ENCODE data around the gene ALDH3B2. TPM values are rescaled to one million over a fixed set of nuclear protein-coding genes. Genes with fewer than 3 reads are reported as not detected.
A peak's percentile ranks its signal among the peaks of the same experiment; 100 is the strongest.

ALDH3B2 gene
- total and polyA plus RNA-seq, 3 experiments from 2014 or later = not detected

- no peak for DNase-seq
- Histone ChIP-seq H3K9me3 (ENCODE audit: low read length) (no peaks in the 10 kb centered on the region), H3K4me3 (ENCODE audit: low read length) (no peak overlapping the region), H3K27me3 (ENCODE audit: insufficient read depth, low read length, poor library complexity, severe bottlenecking) (no peaks in the 10 kb centered on the region), H3K4me1 (ENCODE audit: insufficient read depth, low read length) (no peaks in the 10 kb centered on the region), H3K27ac (ENCODE audit: low read depth, low read length) (no peak overlapping the region), H3K36me3 (ENCODE audit: insufficient read depth, low read length) (no peaks in the 10 kb centered on the region)
- Mint-ChIP-seq H3K4me1 (no peaks in the 10 kb centered on the region), H3K36me3 (no peaks in the 10 kb centered on the region), H3K9me3 (no peaks in the 10 kb centered on the region), H3K27me3 (peaks cover 4% of the 10 kb centered on the region in 2 donors), H3K27ac (no peak overlapping the region), H3K4me3 (no peak overlapping the region)
- POLR2A ChIA-PET = no interaction called here
- CTCF ChIA-PET = no interaction called here
Observed at GRCh38 chr11:67680696-67681470, 6.5 kb upstream of the ALDH3B2 start.

DNA sequence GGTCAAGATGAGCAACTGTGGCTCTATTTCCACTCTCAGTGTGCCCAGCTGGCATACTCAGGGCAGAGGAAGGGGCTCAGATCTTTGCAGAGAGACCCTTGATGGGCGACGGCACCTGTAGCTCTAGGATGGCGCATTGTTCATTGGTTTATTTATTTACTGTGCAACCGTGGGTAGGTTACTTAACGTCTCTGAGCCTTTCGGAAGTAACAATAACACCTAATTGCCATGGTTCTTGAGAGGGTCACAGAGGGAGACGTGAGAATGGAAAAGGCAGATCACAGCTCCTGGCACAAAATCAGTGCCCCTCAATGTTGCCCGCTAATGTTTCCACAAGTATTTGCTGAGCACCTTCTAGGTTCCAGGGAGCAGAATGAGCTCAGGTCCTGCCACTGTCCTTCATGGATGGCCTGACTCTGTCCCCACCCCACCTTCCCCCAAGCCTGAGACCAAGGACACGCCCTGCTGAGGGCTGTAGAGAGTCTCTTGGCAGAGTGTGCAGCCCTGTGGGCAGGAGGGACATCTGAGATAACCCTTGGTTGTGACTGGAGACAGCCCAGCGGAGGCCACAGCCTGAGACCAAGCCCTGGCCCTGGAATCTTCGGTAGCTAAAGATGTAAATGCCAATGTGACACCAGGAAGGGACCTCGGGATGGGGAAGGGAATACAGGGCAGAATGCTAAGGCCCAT lies 780 bp upstream of the ALDH3B2 start:
- no peaks in the 10 kb centered on the region for H3K36me3 Mint-ChIP-seq
- H3K27ac Mint-ChIP-seq = no peak overlapping the region
- no peaks in the 10 kb centered on the region for H3K9me3 ChIP-seq (ENCODE audit: low read length)
- POLR2A ChIA-PET = no interaction called here
- no peaks in the 10 kb centered on the region for H3K4me1 ChIP-seq (ENCODE audit: insufficient read depth, low read length)
- no peaks in the 10 kb centered on the region for H3K4me1 Mint-ChIP-seq
- H3K9me3 Mint-ChIP-seq = no peaks in the 10 kb centered on the region
- H3K27me3 ChIP-seq (ENCODE audit: insufficient read depth, low read length, poor library complexity, severe bottlenecking) = peaks cover 9% of the 10 kb centered on the region
- H3K36me3 ChIP-seq (ENCODE audit: insufficient read depth, low read length) = no peaks in the 10 kb centered on the region
- no peak overlapping the region for H3K4me3 ChIP-seq (ENCODE audit: low read length)
- H3K27me3 Mint-ChIP-seq = peaks cover 16 to 27% of the 10 kb centered on the region in 2 donors
- no peak for DNase-seq
- H3K4me3 Mint-ChIP-seq = no peak overlapping the region
- no peak overlapping the region for H3K27ac ChIP-seq (ENCODE audit: low read depth, low read length)
- CTCF ChIA-PET = interaction anchor here (1.1 kb wide), 1 partner anchor 9 kb away, joined by 3 read pairs; no protein-coding TSS in a partner anchor

DNA sequence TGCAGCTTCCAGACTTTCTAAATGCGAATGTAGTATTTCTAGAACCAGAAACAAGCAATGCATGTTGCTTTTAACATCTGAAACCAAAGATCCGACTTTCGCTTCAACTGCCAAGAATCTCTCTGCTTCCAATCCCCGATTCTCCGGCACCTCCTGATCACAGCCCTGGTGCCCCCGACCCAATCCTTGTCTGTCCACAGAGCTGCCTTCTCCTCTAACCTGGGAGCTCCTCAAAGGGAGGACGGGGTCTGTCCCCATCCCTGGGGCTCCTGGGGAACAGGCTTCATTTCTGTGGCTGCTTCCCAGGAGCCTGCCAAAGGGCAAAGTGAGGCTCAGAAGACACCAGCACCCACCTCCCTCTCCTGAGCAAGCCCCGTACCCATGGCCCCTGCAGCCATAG lies 521 bp downstream of the ALDH3B2 start:
- H3K9me3 ChIP-seq (ENCODE audit: low read length) = no peaks in the 10 kb centered on the region
- no peak overlapping the region for H3K27ac Mint-ChIP-seq
- no peak overlapping the region for H3K27ac ChIP-seq (ENCODE audit: low read depth, low read length)
- no peaks in the 10 kb centered on the region for H3K9me3 Mint-ChIP-seq
- H3K4me1 Mint-ChIP-seq = no peaks in the 10 kb centered on the region
- no peak overlapping the region for H3K4me3 ChIP-seq (ENCODE audit: low read length)
- CTCF ChIA-PET = interaction anchor here (1.1 kb wide), 1 partner anchor 60 kb away, joined by 3 read pairs; no protein-coding TSS in a partner anchor
- H3K27me3 Mint-ChIP-seq = peaks cover 16 to 27% of the 10 kb centered on the region in 2 donors
- DNase-seq = no peak
- no peaks in the 10 kb centered on the region for H3K4me1 ChIP-seq (ENCODE audit: insufficient read depth, low read length)
- H3K36me3 ChIP-seq (ENCODE audit: insufficient read depth, low read length) = no peaks in the 10 kb centered on the region
- POLR2A ChIA-PET = no interaction called here
- no peaks in the 10 kb centered on the region for H3K36me3 Mint-ChIP-seq
- H3K4me3 Mint-ChIP-seq = no peak overlapping the region
- peaks cover 9% of the 10 kb centered on the region for H3K27me3 ChIP-seq (ENCODE audit: insufficient read depth, low read length, poor library complexity, severe bottlenecking)

DNA sequence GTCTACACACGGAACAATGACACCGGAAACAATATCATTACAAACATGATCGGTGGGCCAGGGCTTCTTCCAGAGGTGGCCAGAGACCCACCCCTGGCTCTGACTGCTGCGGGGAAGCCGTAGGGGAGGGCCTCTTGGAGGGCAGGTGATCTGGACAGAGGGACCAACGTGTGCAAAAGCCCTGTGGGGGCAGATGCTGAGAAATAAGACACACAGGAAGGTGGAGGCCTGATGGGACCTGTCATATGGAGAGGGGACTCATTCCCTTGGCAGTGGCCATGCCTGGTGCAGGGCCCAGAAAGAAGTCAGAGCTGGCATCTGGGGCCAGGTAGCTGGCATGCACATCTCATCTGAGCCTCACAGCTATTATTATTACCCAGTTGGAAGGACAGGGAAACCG lies 1.1 kb downstream of the ALDH3B2 start:
- Mint-ChIP-seq H3K4me1 (no peaks in the 10 kb centered on the region), H3K9me3 (no peaks in the 10 kb centered on the region), H3K36me3 (no peaks in the 10 kb centered on the region), H3K27ac (peak overlapping the region in 1 of 8 donors; percentile 16), H3K4me3 (no peak overlapping the region), H3K27me3 (peaks cover 16 to 27% of the 10 kb centered on the region in 2 donors)
- Histone ChIP-seq H3K36me3 (ENCODE audit: insufficient read depth, low read length) (no peaks in the 10 kb centered on the region), H3K4me1 (ENCODE audit: insufficient read depth, low read length) (no peaks in the 10 kb centered on the region), H3K27me3 (ENCODE audit: insufficient read depth, low read length, poor library complexity, severe bottlenecking) (peaks cover 9% of the 10 kb centered on the region), H3K27ac (ENCODE audit: low read depth, low read length) (no peak overlapping the region), H3K4me3 (ENCODE audit: low read length) (no peak overlapping the region), H3K9me3 (ENCODE audit: low read length) (no peaks in the 10 kb centered on the region)
- DNase-seq = no peak
- ChIA-PET POLR2A (no interaction called here), CTCF (interaction anchor here (1.1 kb wide), 1 partner anchor 59 kb away, joined by 3 read pairs; no protein-coding TSS in a partner anchor)

DNA sequence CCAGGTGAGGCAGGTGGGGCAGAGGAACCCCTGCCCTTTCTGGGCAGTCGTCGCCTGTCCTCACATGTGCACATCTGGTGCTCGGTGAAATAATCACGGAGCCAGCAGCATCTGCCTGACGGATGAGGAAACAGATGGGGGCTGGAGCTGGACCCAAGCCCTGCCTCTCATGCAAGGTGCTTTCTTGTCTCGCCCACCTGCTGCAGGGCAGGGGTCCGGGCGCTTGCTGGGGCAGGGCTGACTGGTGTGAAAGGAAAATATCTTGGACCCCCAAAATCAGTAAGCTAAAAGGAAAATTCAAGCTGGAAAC lies 3.3 kb downstream of the ALDH3B2 start:
- ChIA-PET CTCF (no interaction called here), POLR2A (no interaction called here)
- Mint-ChIP-seq H3K9me3 (no peaks in the 10 kb centered on the region), H3K36me3 (no peaks in the 10 kb centered on the region), H3K4me3 (no peak overlapping the region), H3K4me1 (no peaks in the 10 kb centered on the region), H3K27me3 (peaks cover 13 to 23% of the 10 kb centered on the region in 2 donors), H3K27ac (no peak overlapping the region)
- no peaks in the 10 kb centered on the region for H3K9me3 ChIP-seq (ENCODE audit: low read length)
- no peak overlapping the region for H3K27ac ChIP-seq (ENCODE audit: low read depth, low read length)
- H3K4me3 ChIP-seq (ENCODE audit: low read length) = no peak overlapping the region
- peaks cover 9% of the 10 kb centered on the region for H3K27me3 ChIP-seq (ENCODE audit: insufficient read depth, low read length, poor library complexity, severe bottlenecking)
- H3K36me3 ChIP-seq (ENCODE audit: insufficient read depth, low read length) = no peaks in the 10 kb centered on the region
- no peaks in the 10 kb centered on the region for H3K4me1 ChIP-seq (ENCODE audit: insufficient read depth, low read length)
- no peak for DNase-seq

- ChIA-PET POLR2A (no interaction called here), CTCF (no interaction called here)
- no peaks in the 10 kb centered on the region for H3K4me1 Mint-ChIP-seq
- no peak overlapping the region for H3K27ac Mint-ChIP-seq
- H3K4me3 ChIP-seq (ENCODE audit: low read length) = no peak overlapping the region
- DNase-seq = no peak
- H3K9me3 ChIP-seq (ENCODE audit: low read length) = no peaks in the 10 kb centered on the region
- H3K4me1 ChIP-seq (ENCODE audit: insufficient read depth, low read length) = no peaks in the 10 kb centered on the region
- peaks cover 13 to 21% of the 10 kb centered on the region in 2 donors for H3K27me3 Mint-ChIP-seq
- no peaks in the 10 kb centered on the region for H3K36me3 Mint-ChIP-seq
- H3K27me3 ChIP-seq (ENCODE audit: insufficient read depth, low read length, poor library complexity, severe bottlenecking) = peaks cover 9% of the 10 kb centered on the region
- no peak overlapping the region for H3K4me3 Mint-ChIP-seq
- no peak overlapping the region for H3K27ac ChIP-seq (ENCODE audit: low read depth, low read length)
- no peaks in the 10 kb centered on the region for H3K36me3 ChIP-seq (ENCODE audit: insufficient read depth, low read length)
- H3K9me3 Mint-ChIP-seq = no peaks in the 10 kb centered on the region
Observed at GRCh38 chr11:67670316-67671210, 3.9 kb downstream of the ALDH3B2 start.

DNA sequence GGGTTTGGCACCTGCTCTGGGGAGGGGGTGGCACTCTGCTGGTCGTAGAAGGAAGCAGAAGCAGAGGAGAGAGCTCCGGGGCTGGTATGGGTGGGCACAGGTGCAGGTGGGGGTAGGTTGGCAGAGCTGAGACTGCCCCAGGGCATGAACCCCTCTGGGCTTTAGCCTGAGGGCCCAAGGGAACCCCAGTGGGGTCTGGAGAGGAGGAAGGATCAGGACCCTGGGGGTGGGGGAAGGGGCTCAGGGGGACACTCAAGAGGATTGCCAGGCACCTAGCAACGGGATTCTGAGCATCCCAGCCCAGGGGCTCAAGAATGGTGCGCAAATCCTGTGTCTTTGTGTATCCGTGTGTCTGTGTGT lies 6.3 kb downstream of the ALDH3B2 start:
- no peak for DNase-seq
- H3K27ac ChIP-seq (ENCODE audit: low read depth, low read length) = no peak overlapping the region
- ChIA-PET CTCF (no interaction called here), POLR2A (no interaction called here)
- Mint-ChIP-seq H3K9me3 (no peaks in the 10 kb centered on the region), H3K27ac (no peak overlapping the region), H3K36me3 (no peaks in the 10 kb centered on the region), H3K27me3 (peaks cover 4% of the 10 kb centered on the region in 2 donors), H3K4me3 (no peak overlapping the region), H3K4me1 (no peaks in the 10 kb centered on the region)
- H3K27me3 ChIP-seq (ENCODE audit: insufficient read depth, low read length, poor library complexity, severe bottlenecking) = peaks cover under 1% of the 10 kb centered on the region
- no peaks in the 10 kb centered on the region for H3K36me3 ChIP-seq (ENCODE audit: insufficient read depth, low read length)
- no peak overlapping the region for H3K4me3 ChIP-seq (ENCODE audit: low read length)
- H3K9me3 ChIP-seq (ENCODE audit: low read length) = no peaks in the 10 kb centered on the region
- no peaks in the 10 kb centered on the region for H3K4me1 ChIP-seq (ENCODE audit: insufficient read depth, low read length)

Measured in CD8-positive, alpha-beta memory T cell (primary cell).